Dendritic cell treated with granulocyte-macrophage colony-stimulating factor and Interleukin-4, amounts not matched to agents 40 ng/mL and 50 ng/mL, for 4 days (primary cell): ENCODE measurements around the gene EPB41L4B.
"Not testable (repeated sequence)": the region's sequence is repeated elsewhere in the genome, so short reads cannot be mapped to it uniquely, and the experiment has no call there.

Experiments used
- H3K27ac Mint-ChIP-seq: one replicate; pipeline ENCODE4 v1.8.0; 2022; ENCODE audit warnings: mild to moderate bottlenecking, mixed read lengths
- H3K27me3 Mint-ChIP-seq: one replicate; pipeline ENCODE4 v1.8.0; 2022; ENCODE audit warnings: mild to moderate bottlenecking, mixed read lengths
- H3K36me3 Mint-ChIP-seq: one replicate; pipeline ENCODE4 v1.8.0; 2022; ENCODE audit warnings: low read depth, mixed read lengths
- H3K4me1 Mint-ChIP-seq: one replicate; pipeline ENCODE4 v1.8.0; 2022; ENCODE audit warnings: low read depth, mixed read lengths
- H3K4me3 Mint-ChIP-seq: one replicate; pipeline ENCODE4 v1.8.0; 2022; ENCODE audit warnings: mild to moderate bottlenecking, moderate library complexity, mixed read lengths
- H3K9me3 Mint-ChIP-seq: one replicate; pipeline ENCODE4 v1.8.0; 2022; ENCODE audit warnings: mixed read lengths
- intact Hi-C: fragments of 100-400 bp; cut with micrococcal nuclease; formaldehyde crosslinking; loops from one replicate; pipeline ENCODE4 v1.15.0; 2022

Gene EPB41L4B

GRCh38 chr9:109228093-109228642, 92.7 kb downstream of the EPB41L4B start:
- Mint-ChIP-seq H3K27me3 (peaks cover 11% of the 10 kb centered on the region), H3K4me1 (no peaks in the 10 kb centered on the region), H3K9me3 (no peaks in the 10 kb centered on the region), H3K27ac (no peak overlapping the region), H3K4me3 (no peak overlapping the region), H3K36me3 (no peaks in the 10 kb centered on the region)
- intact Hi-C loops, result no loop called here

- Mint-ChIP-seq H3K4me3 (no peak overlapping the region), H3K27me3 (peaks cover 15% of the 10 kb centered on the region), H3K9me3 (no peaks in the 10 kb centered on the region), H3K36me3 (no peaks in the 10 kb centered on the region), H3K27ac (no peak overlapping the region), H3K4me1 (no peaks in the 10 kb centered on the region)
- intact Hi-C loops, result no loop called here
Observed at GRCh38 chr9:109225629-109226028, 95.2 kb downstream of the EPB41L4B start.

GRCh38 chr9:109224751-109225150, 96.1 kb downstream of the EPB41L4B start:
- no peak overlapping the region for H3K4me3 Mint-ChIP-seq
- no peak overlapping the region for H3K27ac Mint-ChIP-seq
- no peaks in the 10 kb centered on the region for H3K36me3 Mint-ChIP-seq
- H3K27me3 Mint-ChIP-seq, result peaks cover 20% of the 10 kb centered on the region
- no peaks in the 10 kb centered on the region for H3K4me1 Mint-ChIP-seq
- no peaks in the 10 kb centered on the region for H3K9me3 Mint-ChIP-seq
- intact Hi-C loops, result no loop called here

DNA sequence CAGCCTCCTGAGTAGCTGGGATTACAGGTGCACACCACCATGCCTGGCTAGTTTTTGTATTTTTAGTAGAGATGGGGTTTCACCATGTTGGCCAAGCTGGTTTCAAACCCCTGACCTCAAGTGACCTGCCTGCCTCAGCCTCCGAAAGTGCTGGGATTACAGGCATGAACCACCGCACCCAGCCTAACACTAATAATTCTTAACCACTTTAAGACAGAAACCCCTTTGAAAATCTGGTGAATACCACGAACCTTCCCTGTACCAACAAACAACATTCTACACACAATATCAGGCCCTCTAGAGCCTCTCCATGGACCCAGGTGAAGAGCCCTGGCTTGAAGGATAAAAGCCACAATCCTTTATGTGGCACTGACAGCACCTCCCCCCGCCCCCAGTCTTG, 102.6 kb downstream of the EPB41L4B start:
- H3K4me3 Mint-ChIP-seq, H3K27ac Mint-ChIP-seq, H3K4me1 Mint-ChIP-seq, H3K36me3 Mint-ChIP-seq, intact Hi-C loops, H3K9me3 Mint-ChIP-seq: not testable (repeated sequence)
- peaks cover 25% of the 10 kb centered on the region for H3K27me3 Mint-ChIP-seq

- peaks cover 20% of the 10 kb centered on the region for H3K27me3 Mint-ChIP-seq
Observed at GRCh38 chr9:109214414-109214813, 106.4 kb downstream of the EPB41L4B start.

GRCh38 chr9:109213285-109214121, 107.4 kb downstream of the EPB41L4B start:
- Mint-ChIP-seq H3K27me3 (peaks cover 18% of the 10 kb centered on the region), H3K4me3 (no peak overlapping the region), H3K9me3 (no peaks in the 10 kb centered on the region), H3K4me1 (peaks cover 2% of the 10 kb centered on the region), H3K27ac (no peak overlapping the region), H3K36me3 (no peaks in the 10 kb centered on the region)
- intact Hi-C loops, result no loop called here

More at GRCh38 chr9:109214414-109214813, 106.4 kb downstream of the EPB41L4B start:
- peaks cover 6% of the 10 kb centered on the region for H3K4me1 Mint-ChIP-seq
- H3K36me3 Mint-ChIP-seq, result no peaks in the 10 kb centered on the region
- intact Hi-C loops, result no loop called here
- no peak overlapping the region for H3K27ac Mint-ChIP-seq
- no peaks in the 10 kb centered on the region for H3K9me3 Mint-ChIP-seq
- no peak overlapping the region for H3K4me3 Mint-ChIP-seq

- intact Hi-C loops, result no loop called here
- Mint-ChIP-seq H3K36me3 (no peaks in the 10 kb centered on the region), H3K9me3 (no peaks in the 10 kb centered on the region), H3K4me1 (no peaks in the 10 kb centered on the region), H3K4me3 (no peak overlapping the region), H3K27me3 (peaks cover 14% of the 10 kb centered on the region), H3K27ac (no peak overlapping the region)
Observed at GRCh38 chr9:109212768-109213167, 108.1 kb downstream of the EPB41L4B start.

GRCh38 chr9:109206670-109207069, 114.2 kb downstream of the EPB41L4B start:
- Mint-ChIP-seq H3K4me1 (no peaks in the 10 kb centered on the region), H3K36me3 (no peaks in the 10 kb centered on the region), H3K4me3 (no peak overlapping the region), H3K27ac (no peak overlapping the region), H3K27me3 (peaks cover 16% of the 10 kb centered on the region), H3K9me3 (no peaks in the 10 kb centered on the region)
- intact Hi-C loops, result no loop called here

GRCh38 chr9:109205526-109205925, 115.3 kb downstream of the EPB41L4B start:
- Mint-ChIP-seq H3K4me3 (no peak overlapping the region), H3K27ac (no peak overlapping the region), H3K27me3 (peaks cover 18% of the 10 kb centered on the region), H3K9me3 (no peaks in the 10 kb centered on the region), H3K36me3 (no peaks in the 10 kb centered on the region), H3K4me1 (no peaks in the 10 kb centered on the region)
- intact Hi-C loops, result no loop called here

DNA sequence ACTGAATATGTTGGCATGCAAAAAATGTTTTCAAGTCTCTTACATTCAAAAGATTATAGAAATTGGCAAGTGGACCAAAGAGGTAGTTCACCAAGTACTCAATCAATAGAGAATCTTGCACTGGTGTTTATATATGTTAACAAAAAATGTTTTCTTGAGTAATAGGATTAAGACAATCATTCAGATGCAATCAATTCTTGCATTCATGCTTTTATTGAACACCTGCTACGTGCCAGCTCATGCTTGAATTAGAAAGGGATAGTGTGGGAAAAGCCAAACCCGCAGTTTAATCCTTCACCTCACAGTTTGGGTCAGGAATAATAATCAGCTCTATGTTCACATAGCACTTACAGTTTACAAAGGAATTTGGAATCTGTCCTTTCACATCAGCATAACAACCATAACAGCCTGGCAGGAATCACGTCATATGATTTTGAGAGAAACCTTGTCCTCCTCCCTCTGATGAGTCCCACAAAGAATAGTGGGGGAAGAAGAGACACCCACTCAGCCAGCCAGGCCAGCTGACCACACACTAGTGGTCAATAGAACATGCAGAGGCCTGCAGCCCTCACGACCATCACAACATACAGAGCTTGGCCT, 117.0 kb downstream of the EPB41L4B start:
- Mint-ChIP-seq H3K9me3 (no peaks in the 10 kb centered on the region), H3K4me3 (no peak overlapping the region), H3K4me1 (no peaks in the 10 kb centered on the region), H3K36me3 (no peaks in the 10 kb centered on the region), H3K27me3 (peaks cover 23% of the 10 kb centered on the region), H3K27ac (no peak overlapping the region)
- intact Hi-C loops, result no loop called here

DNA sequence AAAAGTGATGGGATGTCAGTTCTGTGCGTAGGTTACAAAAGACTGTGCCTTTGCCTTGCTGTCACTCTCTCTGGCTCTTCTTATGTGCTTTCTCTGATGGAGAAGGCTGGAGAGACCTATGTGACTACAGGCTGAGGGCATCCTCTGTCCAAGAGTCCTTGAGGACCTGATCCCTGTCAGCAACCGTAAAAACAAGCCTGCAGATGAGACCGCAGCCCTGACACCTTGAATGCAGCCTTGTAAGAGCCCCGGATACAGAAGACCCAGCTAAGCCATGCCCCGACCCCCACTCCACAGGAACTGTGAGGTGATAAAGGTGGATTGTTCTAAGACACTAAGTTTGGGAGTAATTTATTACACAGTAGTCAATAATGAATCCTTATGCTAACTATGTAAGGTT, 121.2 kb downstream of the EPB41L4B start:
- no peaks in the 10 kb centered on the region for H3K9me3 Mint-ChIP-seq
- H3K4me1 Mint-ChIP-seq, result no peaks in the 10 kb centered on the region
- H3K4me3 Mint-ChIP-seq, result no peak overlapping the region
- no peak overlapping the region for H3K27ac Mint-ChIP-seq
- H3K36me3 Mint-ChIP-seq, result no peaks in the 10 kb centered on the region
- peaks cover 23% of the 10 kb centered on the region for H3K27me3 Mint-ChIP-seq
- intact Hi-C loops, result no loop called here

DNA sequence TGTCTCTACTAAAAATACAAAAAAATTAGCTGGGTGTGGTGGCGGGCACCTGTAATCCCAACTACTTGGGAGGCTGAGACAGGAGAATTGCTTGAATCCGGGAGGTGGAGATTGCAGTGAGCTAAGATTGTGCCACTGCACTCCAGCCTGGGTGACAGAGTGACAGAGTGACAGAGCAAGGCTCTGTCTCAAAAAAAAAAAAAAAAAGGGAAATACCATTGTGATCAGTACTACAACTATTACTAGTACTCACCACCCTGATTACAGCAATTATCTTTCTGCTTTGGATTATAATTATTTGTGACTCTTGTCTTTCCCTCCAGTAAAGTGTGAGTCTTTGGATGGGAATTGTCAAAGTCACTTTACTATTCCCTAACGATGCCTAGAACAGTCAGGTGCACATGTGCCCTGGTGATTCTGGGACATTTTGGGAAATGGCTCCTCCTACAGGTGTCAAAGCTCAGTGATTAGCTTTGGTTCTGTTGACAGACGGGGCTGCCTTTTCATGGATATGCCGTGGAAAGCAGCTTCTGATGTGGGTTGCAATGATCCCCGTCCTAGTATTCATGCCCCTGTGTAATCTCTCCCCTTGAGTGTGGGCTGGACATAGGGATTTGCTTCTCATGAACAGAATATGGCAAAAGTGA, 122.0 kb downstream of the EPB41L4B start:
- Mint-ChIP-seq H3K9me3 (no peaks in the 10 kb centered on the region), H3K36me3 (no peaks in the 10 kb centered on the region), H3K4me3 (no peak overlapping the region), H3K27me3 (peaks cover 23% of the 10 kb centered on the region), H3K4me1 (no peaks in the 10 kb centered on the region), H3K27ac (no peak overlapping the region)
- intact Hi-C loops, result no loop called here

DNA sequence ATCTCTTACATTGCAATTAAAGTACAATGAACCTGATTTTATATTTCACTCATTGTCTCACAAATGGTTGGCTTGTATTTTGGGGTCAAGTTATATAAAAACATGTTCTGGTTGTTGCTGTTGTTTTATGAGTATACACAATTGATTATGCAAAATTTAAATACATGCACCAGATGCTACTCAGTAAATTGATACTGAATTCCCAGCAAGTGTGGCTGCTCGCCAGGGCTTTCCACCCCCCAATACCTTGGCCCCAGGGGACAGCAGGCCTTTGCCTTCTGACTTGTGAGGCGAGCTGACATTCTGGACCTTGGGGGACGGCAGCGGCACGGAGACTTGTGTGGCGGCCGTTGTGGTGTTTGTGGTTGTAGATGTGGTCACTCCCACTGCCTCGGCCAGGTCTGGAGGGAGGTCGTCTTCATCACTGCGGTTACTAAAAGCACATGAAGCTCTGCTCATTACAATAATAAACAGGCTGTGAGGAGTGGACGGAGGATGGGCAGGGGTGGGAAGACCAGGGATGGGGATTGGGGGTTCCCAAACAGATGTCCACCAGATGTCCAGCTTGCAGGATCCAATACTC, 126.8 kb downstream of the EPB41L4B start:
- no peaks in the 10 kb centered on the region for H3K4me1 Mint-ChIP-seq
- H3K27ac Mint-ChIP-seq, result no peak overlapping the region
- intact Hi-C loops, result no loop called here
- H3K4me3 Mint-ChIP-seq, result no peak overlapping the region
- H3K27me3 Mint-ChIP-seq, result peaks cover 12% of the 10 kb centered on the region
- H3K9me3 Mint-ChIP-seq, result no peaks in the 10 kb centered on the region
- no peaks in the 10 kb centered on the region for H3K36me3 Mint-ChIP-seq
